Esophagus squamous epithelium (tissue), 4 donors: Measurements from ENCODE around the gene HMHB1.

Source experiments
- CTCF ChIP-seq, 6 experiments: fragments of 450-650 bp in 4 of 6; fragments of 200-600 bp in 2 of 6; sonication (generic) in 2 of 6; IDR thresholded peaks; one replicate each; pipeline ENCODE4 v1.5.1; 2016 to 2019; ENCODE audit warnings: antibody characterized with exemption in 6 of 6, mild to moderate bottlenecking in 4 of 6, moderate library complexity in 4 of 6
- POLR2A ChIP-seq, 4 donors: fragments of 450-650 bp; IDR thresholded peaks; one replicate each; pipeline ENCODE4 v1.6.1; 2017; ENCODE audit warnings: antibody characterized with exemption in 4 of 4, mild to moderate bottlenecking in 4 of 4, moderate library complexity in 3 of 4

GRCh38 chr5:143806579-143806978 is 5.4 kb upstream of the HMHB1 start:
- TF ChIP-seq CTCF (IDR thresholded peaks at IDR 0.05) (no peak), POLR2A (IDR thresholded peaks at IDR 0.05) (no peak)
